Hepatic stellate cell (primary cell): ENCODE data around the gene SCAMP1.
A peak's percentile ranks its signal among the peaks of the same experiment; 100 is the strongest.

Source experiments
- DNase-seq: peaks from one replicate; pipeline ENCODE4 v3.0.0; 2011; ENCODE audit warnings: low spot score

The SCAMP1 gene

GRCh38 chr5:78514427-78515330 is 154.3 kb downstream of the SCAMP1 start:
- DNase-seq, result no peak

- DNase-seq, result no peak
Observed at GRCh38 chr5:78515670-78516069, 155.3 kb downstream of the SCAMP1 start.

- DNase-seq, result peak; percentile 91
Observed at GRCh38 chr5:78518365-78519197, 158.2 kb downstream of the SCAMP1 start.

GRCh38 chr5:78519198-78519941 is 159.0 kb downstream of the SCAMP1 start:
- DNase-seq, result no peak

GRCh38 chr5:78521455-78521854 is 161.0 kb downstream of the SCAMP1 start:
- DNase-seq, result no peak

GRCh38 chr5:78522476-78523260 is 162.3 kb downstream of the SCAMP1 start:
- no peak for DNase-seq

DNA sequence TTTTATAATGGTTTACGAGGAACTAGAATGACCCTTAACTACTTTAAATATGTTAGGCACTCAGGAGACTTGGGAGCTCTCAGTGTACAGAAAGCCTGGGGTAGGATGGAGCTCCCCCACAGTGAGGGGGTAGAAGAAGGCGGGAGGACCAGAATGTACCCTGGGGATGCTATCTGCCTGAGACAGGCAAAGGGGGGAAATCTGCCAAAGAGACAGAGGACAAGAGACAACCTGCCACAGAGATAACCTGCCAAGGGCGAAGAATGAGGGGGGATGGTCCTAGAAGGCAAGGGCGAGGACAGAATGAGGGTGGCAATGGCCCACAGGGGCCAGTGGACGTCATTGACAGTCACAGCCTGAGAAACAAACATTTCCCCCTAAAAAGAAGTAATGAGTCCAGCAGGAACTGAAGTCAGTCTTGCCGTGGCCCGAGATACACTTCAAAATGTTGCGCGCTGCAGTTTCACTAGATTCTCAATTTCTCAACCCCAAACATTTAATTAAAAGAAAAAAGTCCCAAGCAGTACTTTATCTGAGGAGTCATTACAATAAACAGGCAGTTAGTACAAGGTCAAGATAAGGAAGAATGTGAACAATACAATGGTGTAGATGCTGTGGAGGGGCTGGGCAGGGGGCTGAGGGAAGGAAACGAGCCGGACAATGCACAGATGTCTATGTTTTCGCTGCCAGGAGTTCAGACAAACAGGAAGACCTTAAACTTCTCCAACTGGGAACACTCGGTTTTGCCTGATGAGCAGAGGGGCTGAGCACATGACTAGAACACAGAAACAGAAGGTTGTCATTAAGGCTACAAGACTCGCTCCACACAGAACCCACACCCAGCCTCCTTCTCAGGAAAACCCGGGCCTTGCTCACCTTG is 163.1 kb downstream of the SCAMP1 start:
- no peak for DNase-seq

- no peak for DNase-seq
Observed at GRCh38 chr5:78526049-78526525, 165.7 kb downstream of the SCAMP1 start.

DNA sequence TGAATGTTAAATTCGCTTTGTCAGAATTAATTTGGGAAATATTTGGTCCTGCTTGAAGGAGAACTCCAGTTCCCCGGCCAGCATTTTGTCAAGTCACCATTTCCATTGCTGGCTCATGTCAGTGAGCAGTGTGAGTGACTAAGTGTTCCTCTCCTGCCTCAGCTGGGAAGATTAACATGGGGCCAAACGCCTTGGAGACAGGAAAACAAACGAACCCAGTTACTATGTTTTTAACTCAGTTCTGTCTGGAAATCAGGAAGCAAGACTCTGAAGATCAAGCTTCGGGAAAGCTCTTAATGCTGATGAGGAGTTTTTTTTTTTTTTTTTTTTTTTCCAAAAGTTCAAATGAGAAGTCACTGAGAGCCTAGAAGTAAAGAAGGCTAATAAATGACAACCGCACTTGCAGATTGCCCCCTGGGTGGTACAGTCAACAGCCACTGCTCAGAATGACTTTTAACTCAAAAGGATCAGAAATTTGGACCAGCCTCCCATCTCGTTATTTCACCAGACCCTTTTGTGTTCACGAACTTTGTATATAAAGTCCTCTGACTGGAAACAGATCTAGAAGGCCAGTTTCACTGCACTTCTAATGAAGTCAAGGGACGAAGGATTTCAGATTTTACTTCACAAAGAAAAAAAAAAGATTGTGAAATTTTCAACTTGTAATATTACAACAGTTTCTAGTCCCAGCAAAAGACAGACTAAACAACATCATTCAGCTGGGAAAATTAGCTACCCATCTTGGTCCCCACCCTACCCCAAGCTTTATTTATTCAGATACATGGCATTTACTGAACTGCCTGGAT is 166.8 kb downstream of the SCAMP1 start:
- DNase-seq, result peak; percentile 83

GRCh38 chr5:78527925-78528324 is 167.5 kb downstream of the SCAMP1 start:
- no peak for DNase-seq
